ENCODE data around the gene AUTS2.

The AUTS2 gene

GRCh38 chr7:70495033-70495376 is 896.7 kb downstream of the AUTS2 start:
- DNase-seq = no peak

GRCh38 chr7:70497793-70498192 is 899.5 kb downstream of the AUTS2 start:
- no peak for DNase-seq

- DNase-seq = no peak
Observed at GRCh38 chr7:70498232-70498992, 900.1 kb downstream of the AUTS2 start.

DNA sequence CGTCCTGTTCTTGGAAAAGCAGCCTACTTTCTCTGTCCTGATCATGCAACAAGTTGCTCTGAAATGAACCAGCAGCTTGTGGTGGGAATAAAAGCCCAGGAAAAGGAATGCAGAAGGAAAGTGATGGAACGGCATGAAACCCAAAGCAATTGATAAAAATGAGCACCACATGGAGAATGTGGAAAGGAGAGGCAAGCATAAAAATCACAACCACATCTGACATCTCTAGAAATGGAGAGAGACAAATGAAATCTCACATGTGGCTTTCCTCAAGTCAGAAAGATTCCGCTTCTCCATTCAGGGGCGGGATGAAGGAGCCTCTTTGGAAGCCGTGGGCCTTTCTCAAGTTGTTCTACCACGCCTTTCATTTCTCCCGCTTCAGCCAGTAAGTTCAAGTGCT is 902.0 kb downstream of the AUTS2 start:
- DNase-seq = no peak

DNA sequence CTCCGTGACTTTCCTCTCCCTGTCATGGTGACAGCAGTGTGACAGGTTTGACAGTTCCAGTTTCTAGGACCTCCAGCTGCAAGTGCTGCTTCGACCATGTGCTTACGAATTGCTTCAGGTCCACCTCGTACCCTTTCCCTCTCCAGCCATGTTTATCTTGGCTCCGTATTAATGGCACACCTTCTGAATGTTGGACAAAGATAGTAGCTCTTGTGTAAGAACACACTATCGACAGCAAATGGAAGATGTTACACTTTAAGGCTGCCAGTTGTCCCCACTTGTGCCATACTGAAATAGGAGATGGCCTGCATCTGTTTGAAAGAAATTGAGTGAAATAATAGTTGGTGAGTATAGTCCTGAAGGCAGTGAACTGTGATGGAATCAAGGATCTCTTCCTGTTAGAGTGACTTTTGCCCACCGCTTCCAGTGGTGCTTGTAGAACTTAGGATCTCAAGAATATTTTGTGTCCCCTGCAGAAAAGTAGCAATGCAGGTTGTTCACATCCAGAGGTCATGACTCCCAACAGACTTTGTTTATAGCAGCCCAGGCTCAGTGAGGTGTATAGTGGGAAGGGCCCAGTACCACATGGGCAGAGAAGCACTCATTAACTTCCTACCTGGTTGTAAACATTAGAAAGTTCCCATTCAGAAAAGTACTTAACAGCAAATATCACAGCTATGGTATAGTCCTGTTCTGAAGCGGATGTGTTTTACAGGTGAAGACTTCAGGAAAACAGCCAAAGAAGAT is 904.0 kb downstream of the AUTS2 start:
- DNase-seq = no peak

DNA sequence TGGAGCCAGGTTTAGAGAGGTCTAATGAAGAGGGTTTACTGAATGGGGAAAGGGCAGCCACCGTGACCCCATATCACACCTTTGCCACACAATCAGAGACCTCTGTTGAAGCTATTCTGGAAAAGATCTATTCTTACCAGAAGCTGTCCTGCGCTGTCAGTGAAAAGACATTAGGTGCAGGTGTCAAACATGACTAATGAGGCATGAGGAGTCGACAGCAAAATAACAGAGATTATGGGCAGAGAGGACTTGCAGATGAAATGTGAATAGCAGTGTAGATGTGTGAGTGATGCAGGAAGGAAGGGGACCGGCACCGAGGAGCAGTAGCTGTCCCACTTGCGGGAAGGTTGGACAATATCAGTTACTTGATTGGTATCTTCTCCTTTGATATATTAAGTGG is 906.0 kb downstream of the AUTS2 start:
- DNase-seq = no peak

- DNase-seq = no peak
Observed at GRCh38 chr7:70505468-70505867, 907.2 kb downstream of the AUTS2 start.

- DNase-seq = no peak
Observed at GRCh38 chr7:70505886-70506285, 907.6 kb downstream of the AUTS2 start.

GRCh38 chr7:70506434-70506833 is 908.2 kb downstream of the AUTS2 start:
- DNase-seq = no peak

DNA sequence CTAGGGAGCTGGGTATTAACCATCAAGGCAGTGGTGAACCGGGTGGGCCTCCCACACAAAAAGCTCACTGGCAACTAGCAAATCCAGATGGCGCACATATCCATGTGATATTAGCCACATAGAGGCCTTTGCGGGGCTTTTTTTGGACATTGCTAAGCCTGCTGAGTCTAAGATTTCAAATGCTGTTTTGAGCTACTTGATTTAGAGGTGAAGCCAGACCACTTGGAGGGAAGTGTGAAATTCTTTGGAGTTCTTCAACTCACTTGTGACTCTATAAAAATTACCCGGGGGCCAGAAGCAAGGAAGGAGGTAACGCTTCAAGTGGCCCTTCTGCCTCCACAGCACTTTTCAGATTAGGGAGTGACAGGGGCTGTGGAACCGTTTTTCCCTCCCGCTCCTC is 913.9 kb downstream of the AUTS2 start:
- no peak for DNase-seq

DNA sequence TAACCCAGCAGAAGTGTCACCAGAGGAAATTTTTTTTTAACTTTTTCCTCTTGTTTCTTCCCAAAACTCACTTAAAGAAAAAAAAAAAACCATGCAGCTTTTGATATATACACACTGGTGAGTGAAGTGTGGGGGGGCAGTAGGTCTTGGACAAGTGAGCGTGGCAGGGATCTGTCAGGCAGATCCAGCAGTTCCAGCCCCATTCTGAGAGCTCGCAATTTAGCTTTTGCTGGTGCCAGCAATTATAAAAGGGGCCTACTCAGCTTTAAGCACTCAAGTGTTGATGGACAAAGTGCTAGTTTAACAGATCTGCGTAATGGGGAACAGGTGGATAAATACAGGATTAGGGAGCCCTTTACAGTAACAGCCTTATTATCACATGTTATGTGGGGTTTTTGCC is 914.5 kb downstream of the AUTS2 start:
- DNase-seq = no peak

DNA sequence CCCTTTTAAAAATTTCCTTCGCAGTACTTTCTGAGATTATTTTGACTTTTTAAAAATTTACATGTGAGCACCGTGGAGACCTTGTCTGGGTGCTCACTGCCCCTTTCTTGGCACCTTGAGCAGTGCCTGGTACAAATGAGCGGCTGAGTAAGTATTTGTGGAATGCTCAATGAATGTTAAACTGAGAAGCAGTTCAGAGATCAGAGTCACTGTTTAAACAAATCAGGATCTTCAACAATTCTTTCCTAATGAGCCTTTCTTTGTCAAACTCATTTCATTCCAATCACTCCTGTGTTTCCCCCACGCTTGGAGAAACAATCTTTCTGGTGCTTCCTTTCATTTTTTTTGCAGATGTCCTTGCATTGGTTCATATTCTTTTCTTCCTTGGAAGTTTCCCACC is 922.3 kb downstream of the AUTS2 start:
- DNase-seq = no peak

DNA sequence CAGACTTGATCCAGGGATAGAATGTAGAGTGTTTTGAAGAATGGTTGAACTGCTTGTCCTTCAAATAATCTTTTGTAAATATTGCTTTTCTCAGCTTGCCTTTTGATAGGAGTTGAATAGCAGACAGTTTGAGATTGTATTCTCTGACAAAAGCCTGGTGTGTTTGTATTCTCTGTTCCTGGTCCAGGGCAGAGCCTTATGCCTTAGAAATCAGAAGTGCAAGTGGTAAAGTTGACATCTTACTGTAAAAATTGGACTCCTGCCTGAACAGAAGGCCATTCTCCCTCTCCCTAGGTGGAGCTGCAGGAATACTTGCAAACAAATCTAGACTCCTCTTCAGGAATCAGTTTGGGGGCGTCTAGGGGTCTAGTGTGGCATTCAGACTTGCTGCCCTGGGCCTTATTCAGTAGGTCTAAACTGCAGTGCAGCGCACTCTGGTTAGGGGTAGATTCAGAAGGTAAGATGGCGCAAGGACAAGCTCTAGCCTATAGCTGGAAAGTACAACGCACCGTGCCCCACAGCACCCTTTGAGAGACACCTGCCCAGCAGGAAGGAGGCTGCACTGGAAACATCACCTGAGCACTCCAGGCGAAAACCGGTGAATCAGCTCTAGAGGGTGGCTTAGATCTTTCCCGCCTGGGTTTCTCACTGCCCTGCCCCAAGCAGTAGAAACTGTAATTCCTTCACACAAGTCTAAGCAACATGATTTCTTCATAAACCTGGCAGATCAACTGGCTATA is 925.1 kb downstream of the AUTS2 start:
- no peak for DNase-seq

GRCh38 chr7:70523989-70524351 is 925.7 kb downstream of the AUTS2 start:
- no peak for DNase-seq

DNA sequence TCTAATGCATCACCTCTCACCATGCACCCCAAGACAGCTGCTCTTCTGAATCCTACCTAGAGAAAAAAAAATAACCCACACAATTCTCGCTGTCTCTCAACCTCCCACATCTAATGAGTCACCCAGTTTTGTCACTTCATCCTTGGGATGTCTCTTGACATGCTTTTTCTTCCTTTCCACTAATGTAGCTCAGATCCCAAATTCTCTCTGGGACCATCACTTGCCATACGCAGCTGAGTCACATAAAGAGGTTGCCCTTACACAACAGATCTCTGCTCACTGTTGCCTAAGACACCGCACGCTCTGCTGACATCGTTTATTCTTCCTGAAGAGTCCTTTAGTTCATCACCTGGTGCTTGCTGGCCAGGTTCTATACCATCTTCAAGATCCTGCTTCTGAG is 927.7 kb downstream of the AUTS2 start:
- no peak for DNase-seq

- DNase-seq = no peak
Observed at GRCh38 chr7:70527520-70528115, 929.3 kb downstream of the AUTS2 start.

GRCh38 chr7:70529436-70529835 is 931.2 kb downstream of the AUTS2 start:
- no peak for DNase-seq

GRCh38 chr7:70529914-70530585 is 931.8 kb downstream of the AUTS2 start:
- no peak for DNase-seq

GRCh38 chr7:70533614-70534013 is 935.3 kb downstream of the AUTS2 start:
- no peak for DNase-seq

DNA sequence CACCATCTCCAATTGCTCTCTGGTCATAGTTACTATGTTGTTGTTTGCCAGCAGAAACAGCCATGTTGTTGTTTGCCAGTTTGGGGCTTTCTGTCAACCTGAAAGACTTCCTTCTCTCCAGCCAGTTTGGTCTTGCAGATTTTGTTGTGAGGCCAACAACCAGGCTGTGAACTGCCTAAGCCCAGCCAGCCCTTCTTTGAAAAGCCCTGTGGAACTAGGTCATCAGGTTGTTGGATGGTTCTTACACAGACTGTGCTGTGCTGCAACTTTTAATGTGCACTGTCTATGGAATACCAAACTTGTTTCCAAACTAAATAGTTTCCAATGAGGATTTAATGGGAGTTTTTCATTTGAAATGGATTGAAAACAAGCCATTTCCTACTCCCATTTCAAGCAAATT is 940.9 kb downstream of the AUTS2 start:
- no peak for DNase-seq

DNA sequence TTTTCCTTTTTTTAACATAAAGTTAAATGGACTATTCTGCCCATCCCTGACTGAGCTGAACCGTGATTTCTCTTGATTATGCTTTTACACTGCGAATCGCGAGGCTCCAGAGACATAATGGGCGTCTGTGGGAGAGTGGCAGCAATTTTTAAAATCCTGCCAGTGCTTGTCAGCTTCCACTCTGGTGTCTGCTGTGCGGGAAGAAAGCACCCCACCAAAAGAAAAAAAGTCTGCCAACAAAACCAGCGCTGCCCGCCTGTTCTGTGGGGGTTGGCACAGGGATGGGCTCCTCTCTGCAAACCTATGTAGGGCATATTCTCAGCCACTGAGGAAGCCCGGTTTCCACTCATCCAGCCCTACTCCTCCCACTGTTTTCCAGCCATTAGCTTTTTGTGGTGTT is 941.3 kb downstream of the AUTS2 start:
- no peak for DNase-seq

GRCh38 chr7:70540641-70541040 is 942.4 kb downstream of the AUTS2 start:
- no peak for DNase-seq

- no peak for DNase-seq
Observed at GRCh38 chr7:70542750-70543376, 944.6 kb downstream of the AUTS2 start.

Measured in CD4-positive, alpha-beta T cell treated with Interleukin-15 for 1 hour (primary cell).